Fibroblast of lung (primary cell): ENCODE results near the gene PODXL2. TPM values are rescaled to one million over a fixed set of nuclear protein-coding genes. Genes with fewer than 3 reads are reported as not detected.

Source experiments
- DNase-seq, 2 donors: peaks; one replicate each; pipeline versions ENCODE4 v3.0.0 to v3.0.0-alpha.2; 2010; ENCODE audit warnings: low read depth in 2 of 2
- H2AFZ ChIP-seq: 2 replicates; pipeline ENCODE4 v1.5.1; 2012; ENCODE audit warnings: low read length, control low read depth, inconsistent platforms
- H3K27ac ChIP-seq: 2 replicates; pipeline ENCODE4 v1.5.1; 2011; ENCODE audit warnings: low read length, control low read depth; ENCODE audit not compliant: insufficient read depth
- H3K27me3 ChIP-seq: 2 replicates; pipeline ENCODE4 v1.5.1; 2011; ENCODE audit warnings: mild to moderate bottlenecking, low read length; ENCODE audit not compliant: control insufficient read depth, insufficient read depth
- H3K36me3 ChIP-seq: 2 replicates; pipeline ENCODE4 v1.5.1; 2011; ENCODE audit warnings: low read length; ENCODE audit not compliant: control insufficient read depth, insufficient read depth
- H3K4me1 ChIP-seq: 2 replicates; pipeline ENCODE4 v1.5.1; 2011; ENCODE audit warnings: low read length; ENCODE audit not compliant: control insufficient read depth, insufficient read depth; ENCODE audit errors: extremely low read depth
- H3K4me2 ChIP-seq: 2 replicates; pipeline ENCODE4 v1.5.1; 2011; ENCODE audit warnings: low read length, control low read depth; ENCODE audit not compliant: insufficient read depth; ENCODE audit errors: extremely low read depth
- H3K4me3 ChIP-seq, 4 experiments: fragments of 200-600 bp in 1 of 4; sonication (generic) in 1 of 4; replicated peaks in 1 of 4; 2 replicates each; pipeline ENCODE4 v1.5.1; 2011 to 2016; ENCODE audit warnings: low read length in 4 of 4, low read depth in 3 of 4, mild to moderate bottlenecking in 3 of 4, control low read depth in 2 of 4, inconsistent platforms in 1 of 4, mixed read lengths in 1 of 4; ENCODE audit not compliant: insufficient read depth in 1 of 4; ENCODE audit errors: control extremely low read depth in 1 of 4
- H3K79me2 ChIP-seq: 2 replicates; pipeline ENCODE4 v1.5.1; 2012; ENCODE audit warnings: mild to moderate bottlenecking, low read length, inconsistent platforms; ENCODE audit not compliant: control insufficient read depth, insufficient read depth
- H3K9ac ChIP-seq: 2 replicates; pipeline ENCODE4 v1.5.1; 2011; ENCODE audit warnings: mild to moderate bottlenecking, low read length, control low read depth; ENCODE audit not compliant: insufficient read depth
- H3K9me3 ChIP-seq: 2 replicates; pipeline ENCODE4 v1.5.1; 2012; ENCODE audit warnings: low read depth, low read length; ENCODE audit not compliant: control insufficient read depth, insufficient read depth
- H4K20me1 ChIP-seq: 2 replicates; pipeline ENCODE4 v1.5.1; 2011; ENCODE audit warnings: low read length; ENCODE audit not compliant: control insufficient read depth, insufficient read depth; ENCODE audit errors: extremely low read depth
- EZH2 ChIP-seq: IDR thresholded peaks from 2 replicates; pipeline ENCODE4 v1.5.1; 2012; ENCODE audit warnings: low read length, control low read depth, mild to moderate bottlenecking; ENCODE audit errors: missing control alignments
- polyA plus RNA-seq, 2 donors: library from polyadenylated mRNA; depleted of rRNA in 1 of 2; stranded (reverse) in 1 of 2; unstranded in 1 of 2; fragments of >200 nt; gene quantifications; 2 replicates each; pipeline ENCODE4 v1.2.1, GENCODE V29; 2011 to 2012; ENCODE audit warnings: missing spikeins in 1 of 2
- total RNA-seq: library from RNA; depleted of rRNA; stranded (reverse); fragments of >200 nt; gene quantifications from 2 replicates; pipeline ENCODE4 v1.2.1, GENCODE V29; 2014
- TF ChIP-seq, protein P1 (sequence below), 2 donors: IDR thresholded peaks in 1 of 2; conservative IDR thresholded peaks in 1 of 2; 1 replicate in 1 of 2; 2 replicates in 1 of 2; pipeline ENCODE4 v1.5.1; 2011 to 2012; ENCODE audit warnings: low read length in 2 of 2, control low read depth in 1 of 2, inconsistent platforms in 1 of 2, low read depth in 1 of 2, mild to moderate bottlenecking in 1 of 2

The PODXL2 gene
- total and polyA plus RNA-seq, 2 donors (not counting 1 experiment from before 2014, with no cell fraction given): 0.50 to 0.98 TPM

DNA sequence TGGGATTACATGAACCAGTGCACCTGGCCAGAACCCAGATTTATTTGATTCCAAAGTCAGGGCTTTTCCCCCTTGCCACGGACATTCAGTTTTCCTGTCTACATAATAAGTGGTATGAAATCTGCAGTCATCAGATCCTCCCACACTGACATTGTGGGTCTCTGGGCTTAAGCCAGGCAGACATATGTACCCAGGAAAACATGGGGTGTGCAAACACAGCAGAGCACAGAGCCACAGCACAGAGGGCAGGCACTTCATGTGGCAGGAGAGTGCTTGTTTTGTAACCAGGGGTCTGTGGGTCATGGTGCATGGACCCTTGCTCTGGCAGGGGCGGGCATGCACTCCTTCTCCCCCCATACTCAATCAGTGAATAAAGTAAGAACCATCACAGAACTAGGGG, 37.7 kb downstream of the PODXL2 start:
- Histone ChIP-seq H3K4me3 (no peak overlapping the region), H3K27me3 (no peaks in the 10 kb centered on the region), H3K27ac (no peak overlapping the region), H3K36me3 (no peaks in the 10 kb centered on the region), H3K79me2 (no peaks in the 10 kb centered on the region), H3K4me2 (no peak overlapping the region), H3K4me1 (no peaks in the 10 kb centered on the region), H2AFZ (no peak overlapping the region), H4K20me1 (no peaks in the 10 kb centered on the region), H3K9me3 (no peaks in the 10 kb centered on the region), H3K9ac (no peak overlapping the region)
- DNase-seq: no peak
- no peak for TF ChIP-seq EZH2
- TF ChIP-seq, protein P1, sequence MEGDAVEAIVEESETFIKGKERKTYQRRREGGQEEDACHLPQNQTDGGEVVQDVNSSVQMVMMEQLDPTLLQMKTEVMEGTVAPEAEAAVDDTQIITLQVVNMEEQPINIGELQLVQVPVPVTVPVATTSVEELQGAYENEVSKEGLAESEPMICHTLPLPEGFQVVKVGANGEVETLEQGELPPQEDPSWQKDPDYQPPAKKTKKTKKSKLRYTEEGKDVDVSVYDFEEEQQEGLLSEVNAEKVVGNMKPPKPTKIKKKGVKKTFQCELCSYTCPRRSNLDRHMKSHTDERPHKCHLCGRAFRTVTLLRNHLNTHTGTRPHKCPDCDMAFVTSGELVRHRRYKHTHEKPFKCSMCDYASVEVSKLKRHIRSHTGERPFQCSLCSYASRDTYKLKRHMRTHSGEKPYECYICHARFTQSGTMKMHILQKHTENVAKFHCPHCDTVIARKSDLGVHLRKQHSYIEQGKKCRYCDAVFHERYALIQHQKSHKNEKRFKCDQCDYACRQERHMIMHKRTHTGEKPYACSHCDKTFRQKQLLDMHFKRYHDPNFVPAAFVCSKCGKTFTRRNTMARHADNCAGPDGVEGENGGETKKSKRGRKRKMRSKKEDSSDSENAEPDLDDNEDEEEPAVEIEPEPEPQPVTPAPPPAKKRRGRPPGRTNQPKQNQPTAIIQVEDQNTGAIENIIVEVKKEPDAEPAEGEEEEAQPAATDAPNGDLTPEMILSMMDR (conservative IDR thresholded peaks at IDR 0.05 in 1 of 2, IDR thresholded peaks at IDR 0.05 in 1 of 2; ENCODE audit: low read depth in 1 of 2, low read length in 2 of 2): no peak

GRCh38 chr3:127667119-127667681, 38.2 kb downstream of the PODXL2 start:
- Histone ChIP-seq H3K27me3 (no peaks in the 10 kb centered on the region), H3K27ac (no peak overlapping the region), H3K79me2 (no peaks in the 10 kb centered on the region), H3K4me3 (no peak overlapping the region), H3K9me3 (no peaks in the 10 kb centered on the region), H3K4me1 (no peaks in the 10 kb centered on the region), H3K36me3 (no peaks in the 10 kb centered on the region), H3K4me2 (no peak overlapping the region), H3K9ac (no peak overlapping the region), H4K20me1 (no peaks in the 10 kb centered on the region), H2AFZ (no peak overlapping the region)
- no peak for DNase-seq
- TF ChIP-seq EZH2: no peak
- TF ChIP-seq, protein P1 (conservative IDR thresholded peaks at IDR 0.05 in 1 of 2, IDR thresholded peaks at IDR 0.05 in 1 of 2; ENCODE audit: low read depth in 1 of 2, low read length in 2 of 2): no peak

- Histone ChIP-seq H3K4me3 (no peak overlapping the region), H3K27me3 (no peaks in the 10 kb centered on the region), H4K20me1 (no peaks in the 10 kb centered on the region), H3K27ac (no peak overlapping the region), H3K9ac (no peak overlapping the region), H3K4me1 (no peaks in the 10 kb centered on the region), H3K79me2 (no peaks in the 10 kb centered on the region), H2AFZ (no peak overlapping the region), H3K4me2 (no peak overlapping the region), H3K9me3 (no peaks in the 10 kb centered on the region), H3K36me3 (no peaks in the 10 kb centered on the region)
- no peak for DNase-seq
- no peak for TF ChIP-seq EZH2
- TF ChIP-seq, protein P1 (conservative IDR thresholded peaks at IDR 0.05 in 1 of 2, IDR thresholded peaks at IDR 0.05 in 1 of 2; ENCODE audit: low read depth in 1 of 2, low read length in 2 of 2): no peak
Measured at GRCh38 chr3:127668906-127669305, 39.9 kb downstream of the PODXL2 start.
